HEK293 (cell line): ENCODE results near the gene INO80E.
A peak's percentile ranks its signal among the peaks of the same experiment; 100 is the strongest.

ENCODE experiments used
- BCL11A ChIP-seq: fragments of 450-650 bp; formaldehyde crosslinking; IDR thresholded peaks from 2 replicates; pipeline ENCODE4 v1.5.1; 2016; ENCODE audit warnings: low read depth, missing biosample characterization, missing genetic modification characterization
- CTCF ChIP-seq: fragments of 450-650 bp; formaldehyde crosslinking; IDR thresholded peaks from 2 replicates; pipeline ENCODE4 v1.5.1; 2016; ENCODE audit warnings: missing biosample characterization, missing genetic modification characterization
- KLF17 ChIP-seq: fragments of 450-650 bp; formaldehyde crosslinking; IDR thresholded peaks from 2 replicates; pipeline ENCODE4 v1.5.1; 2016; ENCODE audit warnings: missing biosample characterization, missing genetic modification characterization
- KLF9 ChIP-seq: fragments of 450-650 bp; formaldehyde crosslinking; IDR thresholded peaks from 2 replicates; pipeline ENCODE4 v1.5.1; 2016; ENCODE audit warnings: missing biosample characterization, missing genetic modification characterization, low read depth
- MEIS1 ChIP-seq: sonication (generic); formaldehyde crosslinking; IDR thresholded peaks from 2 replicates; pipeline ENCODE4 v1.8.1; 2022; ENCODE audit warnings: missing genetic modification reagents, mild to moderate bottlenecking, borderline replicate concordance
- SETDB1 ChIP-seq: IDR thresholded peaks from one replicate; pipeline ENCODE4 v1.6.1; 2017; ENCODE audit warnings: mild to moderate bottlenecking, low read length, moderate library complexity, mixed read lengths; ENCODE audit not compliant: insufficient read length
- ZBTB11 ChIP-seq: fragments of 450-650 bp; formaldehyde crosslinking; conservative IDR thresholded peaks from 2 replicates; pipeline ENCODE4 v1.5.1; 2016; ENCODE audit warnings: low read depth, missing biosample characterization, missing genetic modification characterization
- ZBTB17 ChIP-seq: fragments of 450-650 bp; formaldehyde crosslinking; IDR thresholded peaks from 2 replicates; pipeline ENCODE4 v1.5.1; 2016; ENCODE audit warnings: missing biosample characterization, missing genetic modification characterization
- ZNF132 ChIP-seq: fragments of 450-650 bp; formaldehyde crosslinking; IDR thresholded peaks from 2 replicates; pipeline ENCODE4 v1.5.1; 2017; ENCODE audit warnings: missing biosample characterization, missing genetic modification characterization, borderline replicate concordance
- ZNF248 ChIP-seq: fragments of 450-650 bp; formaldehyde crosslinking; IDR thresholded peaks from 2 replicates; pipeline ENCODE4 v1.5.1; 2017; ENCODE audit warnings: missing biosample characterization, missing genetic modification characterization
- ZNF335 ChIP-seq: fragments of 450-650 bp; formaldehyde crosslinking; conservative IDR thresholded peaks from 2 replicates; pipeline ENCODE4 v1.5.1; 2016; ENCODE audit warnings: missing biosample characterization, missing genetic modification characterization
- ZNF341 ChIP-seq: fragments of 450-650 bp; formaldehyde crosslinking; IDR thresholded peaks from 2 replicates; pipeline ENCODE4; 2016; ENCODE audit warnings: low read depth, missing biosample characterization, missing genetic modification characterization
- ZNF518A ChIP-seq: fragments of 450-650 bp; formaldehyde crosslinking; conservative IDR thresholded peaks from 2 replicates; pipeline ENCODE4 v1.5.1; 2016; ENCODE audit warnings: low read depth, missing biosample characterization, missing genetic modification characterization
- ZNF560 ChIP-seq: fragments of 450-650 bp; formaldehyde crosslinking; IDR thresholded peaks from 2 replicates; pipeline ENCODE4 v1.5.1; 2017; ENCODE audit warnings: missing biosample characterization, missing genetic modification characterization, borderline replicate concordance
- ZNF677 ChIP-seq: fragments of 450-650 bp; IDR thresholded peaks from 2 replicates; pipeline ENCODE4 v1.5.0; 2018; ENCODE audit warnings: missing biosample characterization, mild to moderate bottlenecking, missing genetic modification characterization, moderate library complexity
- ZNF747 ChIP-seq: fragments of 450-650 bp; formaldehyde crosslinking; IDR thresholded peaks from 2 replicates; pipeline ENCODE4 v1.5.1; 2016; ENCODE audit warnings: missing biosample characterization, missing genetic modification characterization
- ZNF776 ChIP-seq: fragments of 450-650 bp; formaldehyde crosslinking; IDR thresholded peaks from 2 replicates; pipeline ENCODE4 v1.5.0; 2017; ENCODE audit warnings: missing biosample characterization, missing genetic modification characterization, borderline replicate concordance
- ZSCAN4 ChIP-seq: fragments of 450-650 bp; formaldehyde crosslinking; IDR thresholded peaks from 2 replicates; pipeline ENCODE4 v1.5.1; 2017; ENCODE audit warnings: missing biosample characterization, missing genetic modification characterization

The INO80E gene

GRCh38 chr16:29974291-29975133, 21.5 kb upstream of the INO80E start (continued):
- TF ChIP-seq ZNF560 (tag by site-specific recombination) = no peak
- no peak for TF ChIP-seq ZNF776 (tag by site-specific recombination)
- no peak for TF ChIP-seq BCL11A (tag by site-specific recombination)
- TF ChIP-seq SETDB1 = no peak
- TF ChIP-seq ZNF335 (tag by site-specific recombination) = 0 out of 2 replicates have a peak, but pooled peaks have one; percentile 3
- peak; percentile 96 for TF ChIP-seq ZBTB17 (tag by site-specific recombination)
- 0 out of 2 replicates have a peak, but pooled peaks have one; percentile 37 for TF ChIP-seq KLF9
- TF ChIP-seq KLF17 = 0 out of 2 replicates have a peak, but pooled peaks have one; percentile 62
- no peak for TF ChIP-seq ZNF132 (tag by site-specific recombination)
- TF ChIP-seq MEIS1 = no peak
- TF ChIP-seq ZNF747 (tag by site-specific recombination) = no peak
- TF ChIP-seq ZSCAN4 = peak; percentile 60
- TF ChIP-seq ZNF677 (tag by site-specific recombination) = no peak
- TF ChIP-seq ZBTB11 (tag by site-specific recombination) = peak; percentile 8; the same call in 1 of the 2 replicates
- TF ChIP-seq ZNF248 (tag by site-specific recombination) = no peak
- no peak for TF ChIP-seq ZNF518A (tag by site-specific recombination)
- TF ChIP-seq ZNF341 (tag by site-specific recombination) = peak; percentile 29
- TF ChIP-seq CTCF (tag by site-specific recombination) = peak; percentile 18; the same call in 1 of the 2 replicates
